Lower leg skin (tissue), 3 donors: Measurements from ENCODE around the gene SNRNP27.

ENCODE experiments used
- CTCF ChIP-seq, 3 donors: fragments of 450-650 bp; IDR thresholded peaks; one replicate each; pipeline ENCODE4 v1.5.1; 2016; ENCODE audit warnings: antibody characterized with exemption in 3 of 3, mild to moderate bottlenecking in 3 of 3, moderate library complexity in 2 of 3
- POLR2A ChIP-seq, 2 donors: fragments of 450-650 bp; IDR thresholded peaks; one replicate each; pipeline ENCODE4 v1.6.1; 2016 to 2017; ENCODE audit warnings: antibody characterized with exemption in 2 of 2, mild to moderate bottlenecking in 1 of 2, moderate library complexity in 1 of 2

DNA sequence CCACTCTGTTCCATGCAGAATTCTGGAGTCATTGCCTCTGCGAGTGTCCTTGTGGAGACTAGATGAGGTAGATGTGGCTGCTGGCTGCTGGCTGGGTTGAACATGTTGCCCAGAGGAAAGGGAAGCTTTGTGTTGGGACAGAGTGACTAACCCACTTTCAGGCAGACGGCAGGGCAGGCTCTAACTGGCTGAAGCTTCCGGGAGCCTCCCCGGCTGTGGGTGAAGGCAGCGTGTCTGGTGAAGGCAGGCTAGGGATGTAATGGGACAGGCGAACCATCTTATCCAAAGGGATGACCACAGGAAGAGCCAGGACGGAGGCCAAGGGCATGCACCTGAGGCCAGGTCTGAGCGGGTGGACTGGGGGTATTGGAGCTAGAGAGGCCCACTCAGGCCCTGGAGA lies 51.7 kb downstream of the SNRNP27 start:
- TF ChIP-seq CTCF (IDR thresholded peaks at IDR 0.05) (no peak), POLR2A (IDR thresholded peaks at IDR 0.05) (no peak)
